GM23338 (cell line): ENCODE data around the gene RPH3AL. TPM values are rescaled to one million over a fixed set of nuclear protein-coding genes. Genes with fewer than 3 reads are reported as not detected.

Experiments used
- ATAC-seq: fragments of 200-7000 bp; cut with Tn5 transposase; 3 replicates; pipeline ENCODE4 v1.9.1; 2020
- DNase-seq: peaks from one replicate; pipeline ENCODE4 v3.0.0-alpha.2; 2015; ENCODE audit warnings: low spot score
- H2AFZ ChIP-seq: fragments of 200-600 bp; sonication (generic); 2 replicates; pipeline ENCODE4 v1.8.0; 2016; ENCODE audit warnings: antibody characterized with exemption, mild to moderate bottlenecking, moderate library complexity
- H3F3A ChIP-seq: fragments of 200-600 bp; sonication (generic); replicated peaks from 2 replicates; pipeline ENCODE4 v1.8.0; 2017; ENCODE audit warnings: antibody characterized with exemption, mixed run types, low read depth
- H3K27ac ChIP-seq: fragments of 200-600 bp; sonication (generic); 2 replicates; pipeline ENCODE4 v1.6.1; 2016; ENCODE audit warnings: low read depth
- H3K27me3 ChIP-seq: fragments of 200-600 bp; sonication (generic); 2 replicates; pipeline ENCODE4 v1.8.0; 2016; ENCODE audit warnings: mild to moderate bottlenecking, mixed run types, moderate library complexity; ENCODE audit not compliant: insufficient read depth
- H3K36me3 ChIP-seq: fragments of 200-600 bp; sonication (generic); 2 replicates; pipeline ENCODE4 v1.8.0; 2016; ENCODE audit warnings: mild to moderate bottlenecking; ENCODE audit not compliant: insufficient read depth
- H3K4me1 ChIP-seq: fragments of 200-600 bp; sonication (generic); 2 replicates; pipeline ENCODE4 v1.8.0; 2016; ENCODE audit warnings: mild to moderate bottlenecking, moderate library complexity; ENCODE audit not compliant: insufficient read depth
- H3K4me2 ChIP-seq: fragments of 200-600 bp; sonication (generic); 2 replicates; pipeline ENCODE4 v1.7.1; 2017; ENCODE audit warnings: mixed run types
- H3K4me3 ChIP-seq: fragments of 200-600 bp; sonication (generic); 2 replicates; pipeline ENCODE4 v1.6.1; 2016; ENCODE audit warnings: mixed run types
- H3K79me2 ChIP-seq: fragments of 200-600 bp; sonication (generic); replicated peaks from 2 replicates; pipeline ENCODE4 v1.8.0; 2017; ENCODE audit warnings: mild to moderate bottlenecking; ENCODE audit not compliant: insufficient read depth
- H3K9me2 ChIP-seq: fragments of 200-600 bp; sonication (generic); 2 replicates; pipeline ENCODE4 v1.8.0; 2017; ENCODE audit not compliant: insufficient read depth
- H4K20me1 ChIP-seq: fragments of 200-600 bp; sonication (generic); replicated peaks from 2 replicates; pipeline ENCODE4 v1.8.0; 2017; ENCODE audit warnings: mild to moderate bottlenecking; ENCODE audit not compliant: insufficient read depth
- H3K27ac Mint-ChIP-seq: 2 replicates; pipeline ENCODE4 v1.8.0; 2020; ENCODE audit warnings: inconsistent platforms, mild to moderate bottlenecking, moderate library complexity, mixed read lengths
- H3K27me3 Mint-ChIP-seq: 3 replicates; pipeline ENCODE4 v1.8.0; 2022; ENCODE audit warnings: low read depth, mild to moderate bottlenecking, moderate library complexity, mixed read lengths, inconsistent platforms; ENCODE audit not compliant: insufficient read depth, poor library complexity
- H3K36me3 Mint-ChIP-seq: 3 replicates; pipeline ENCODE4 v1.8.0; 2021; ENCODE audit warnings: low read depth, mild to moderate bottlenecking, inconsistent platforms, moderate library complexity, mixed read lengths
- H3K4me1 Mint-ChIP-seq: 3 replicates; pipeline ENCODE4 v1.8.0; 2020; ENCODE audit warnings: mild to moderate bottlenecking, inconsistent platforms, mixed read lengths
- H3K4me3 Mint-ChIP-seq: 3 replicates; pipeline ENCODE4 v1.8.0; 2021; ENCODE audit warnings: moderate library complexity, mild to moderate bottlenecking, inconsistent platforms, mixed read lengths
- H3K9me3 Mint-ChIP-seq: 3 replicates; pipeline ENCODE4 v1.8.0; 2020; ENCODE audit warnings: moderate library complexity, mild to moderate bottlenecking, inconsistent platforms, mixed read lengths
- ETS1 ChIP-seq: IDR thresholded peaks from 2 replicates; pipeline ENCODE4 v1.6.1; 2016; ENCODE audit warnings: antibody characterized with exemption
- EZH2phosphoT487 ChIP-seq: fragments of 200-600 bp; sonication (generic); IDR thresholded peaks from one replicate; pipeline ENCODE4 v1.8.1; 2018; ENCODE audit warnings: antibody characterized with exemption; ENCODE audit not compliant: unreplicated experiment
- STAT1 ChIP-seq: IDR thresholded peaks from one replicate; pipeline ENCODE4 v1.6.1; 2016; ENCODE audit warnings: antibody characterized with exemption; ENCODE audit not compliant: unreplicated experiment
- ZNF331 ChIP-seq: fragments of 250-450 bp; sonication (Bioruptor Pico); IDR thresholded peaks from 2 replicates; pipeline ENCODE4 v1.5.0; 2020; ENCODE audit warnings: low read depth, mild to moderate bottlenecking, moderate library complexity
- ZNF462 ChIP-seq: fragments of 250-450 bp; sonication (Bioruptor Pico); IDR thresholded peaks from 2 replicates; pipeline ENCODE4 v1.5.0; 2020; ENCODE audit warnings: mild to moderate bottlenecking, moderate library complexity
- polyA plus RNA-seq: library from polyadenylated mRNA; unstranded; fragments of >200 nt; fragmentation: Nextera tagmentation; extraction: Ambion mirVana; gene quantifications from 2 replicates; pipeline ENCODE4 v1.2.1, GENCODE V29; 2016
- total RNA-seq: library from RNA; depleted of rRNA; stranded (reverse); fragments of >200 nt; shearing (Covaris generic); gene quantifications from 2 replicates; pipeline ENCODE4 v1.2.3, GENCODE V29; 2014

Gene RPH3AL
- total and polyA plus RNA-seq, 2 experiments from 2014 or later = 2.7 to 6.3 TPM

GRCh38 chr17:311119-311782 is 41.4 kb downstream of the RPH3AL start (continued):
- TF ChIP-seq ZNF462 (no peak), EZH2phosphoT487 (no peak), ETS1 (no peak)

GRCh38 chr17:310111-311010 is 42.2 kb downstream of the RPH3AL start:
- Histone ChIP-seq H3K27ac (no peak overlapping the region), H3K4me1 (peaks cover 20% of the 10 kb centered on the region), H3K27me3 (no peaks in the 10 kb centered on the region), H4K20me1 (no peaks in the 10 kb centered on the region), H3K36me3 (no peaks in the 10 kb centered on the region), H3K4me3 (no peak overlapping the region), H2AFZ (no peak overlapping the region; the same call in 1 of the 2 replicates), H3K9me2 (no peaks in the 10 kb centered on the region), H3F3A (0 out of 2 replicates have a peak, but pooled peaks cover 7% of the 10 kb centered on the region), H3K79me2 (no peaks in the 10 kb centered on the region), H3K4me2 (no peak overlapping the region)
- Mint-ChIP-seq H3K36me3 (peaks cover 1% of the 10 kb centered on the region; the same call in 1 of the 3 replicates), H3K4me3 (no peak overlapping the region), H3K27ac (no peak overlapping the region), H3K9me3 (peaks cover 7% of the 10 kb centered on the region), H3K4me1 (peaks cover 28% of the 10 kb centered on the region), H3K27me3 (peaks cover 15% of the 10 kb centered on the region)
- DNase-seq = no peak
- peak; percentile 11; the same call in 2 of the 3 replicates for ATAC-seq
- TF ChIP-seq STAT1 (no peak), ZNF331 (CRISPR knock-in tag) (no peak), ZNF462 (no peak)
